GM18526 (cell line): ENCODE measurements around the gene AFG1L.

Experiments
- POLR2A ChIP-seq: IDR thresholded peaks from 3 replicates; pipeline ENCODE4 v1.6.1; 2011; ENCODE audit not compliant: insufficient read length; ENCODE audit errors: extremely low read depth

Gene AFG1L

GRCh38 chr6:108364470-108364869, 69.6 kb downstream of the AFG1L start:
- no peak for TF ChIP-seq POLR2A

- TF ChIP-seq POLR2A: no peak
These were observed 70.6 kb downstream of the AFG1L start for GRCh38 chr6:108365478-108365877.

- no peak for TF ChIP-seq POLR2A
These were observed 71.4 kb downstream of the AFG1L start for GRCh38 chr6:108366236-108366635.

- no peak for TF ChIP-seq POLR2A
These were observed 73.7 kb downstream of the AFG1L start for GRCh38 chr6:108368431-108369030.

- no peak for TF ChIP-seq POLR2A
These were observed 86.0 kb downstream of the AFG1L start for GRCh38 chr6:108380876-108381275.

GRCh38 chr6:108383981-108384380, 89.1 kb downstream of the AFG1L start:
- no peak for TF ChIP-seq POLR2A

- TF ChIP-seq POLR2A: no peak
These were observed 100.4 kb downstream of the AFG1L start for GRCh38 chr6:108395297-108395696.

- TF ChIP-seq POLR2A: no peak
These were observed 108.4 kb downstream of the AFG1L start for GRCh38 chr6:108403236-108403635.

- no peak for TF ChIP-seq POLR2A
These were observed 112.1 kb downstream of the AFG1L start for GRCh38 chr6:108406943-108407342.

- TF ChIP-seq POLR2A: no peak
These were observed 113.3 kb downstream of the AFG1L start for GRCh38 chr6:108407904-108408827.

- no peak for TF ChIP-seq POLR2A
These were observed 114.0 kb downstream of the AFG1L start for GRCh38 chr6:108408861-108409260.

- no peak for TF ChIP-seq POLR2A
These were observed 122.2 kb downstream of the AFG1L start for GRCh38 chr6:108417027-108417426.

GRCh38 chr6:108419474-108419873, 124.6 kb downstream of the AFG1L start:
- TF ChIP-seq POLR2A: no peak

GRCh38 chr6:108419934-108420609, 125.2 kb downstream of the AFG1L start:
- no peak for TF ChIP-seq POLR2A

- TF ChIP-seq POLR2A: no peak
These were observed 126.5 kb downstream of the AFG1L start for GRCh38 chr6:108421366-108421765.
